ENCODE data around the gene PPP2R3B.

GRCh38 chrX:298993-299392 is 87.7 kb downstream of the PPP2R3B start:
- TF ChIP-seq CTCF (IDR thresholded peaks at IDR 0.05; ENCODE audit: poor library complexity) (no peak), EZH2 (IDR thresholded peaks at IDR 0.05; ENCODE audit: borderline replicate concordance) (no peak), EZH2phosphoT487 (IDR thresholded peaks at IDR 0.05; ENCODE audit: low read depth, severe bottlenecking, unreplicated experiment) (no peak)
